Natural killer cell (primary cell): ENCODE measurements around the gene KCNN1. TPM values are rescaled to one million over a fixed set of nuclear protein-coding genes. Genes with fewer than 3 reads are reported as not detected.

Source experiments
- ATAC-seq, 3 donors: fragments of 150-1000 bp in 2 of 3; fragments of 200-7000 bp in 1 of 3; cut with Tn5 transposase; 1 replicate in 1 of 3; 2 replicates in 2 of 3; pipeline ENCODE4 v1.10.0; 2021; ENCODE audit warnings: mild to moderate bottlenecking in 2 of 3, moderate library complexity in 2 of 3
- DNase-seq, 2 donors: peaks; one replicate each; pipeline versions ENCODE4 v3.0.0 to v3.0.0-alpha.2; 2013 to 2021; ENCODE audit warnings: mixed read lengths in 1 of 2
- H3K27ac ChIP-seq: one replicate; pipeline ENCODE4 v1.5.1; 2013; ENCODE audit warnings: mild to moderate bottlenecking, low read length
- H3K27me3 ChIP-seq: one replicate; pipeline ENCODE4 v1.6.1; 2013; ENCODE audit warnings: low read length; ENCODE audit not compliant: control insufficient read depth, insufficient read depth
- H3K36me3 ChIP-seq: one replicate; pipeline ENCODE4 v1.6.1; 2013; ENCODE audit warnings: low read length; ENCODE audit not compliant: control insufficient read depth, insufficient read depth
- H3K4me1 ChIP-seq: one replicate; pipeline ENCODE4 v1.6.1; 2013; ENCODE audit warnings: low read length; ENCODE audit not compliant: control insufficient read depth, insufficient read depth
- H3K4me3 ChIP-seq: one replicate; pipeline ENCODE4 v1.5.1; 2013; ENCODE audit warnings: low read length
- H3K9me3 ChIP-seq: one replicate; pipeline ENCODE4 v1.6.1; 2013; ENCODE audit warnings: low read length; ENCODE audit not compliant: control insufficient read depth, insufficient read depth
- H3K27ac Mint-ChIP-seq, 2 donors: one replicate each; pipeline ENCODE4 v1.8.0; 2022; ENCODE audit warnings: mild to moderate bottlenecking in 2 of 2, mixed read lengths in 2 of 2, moderate library complexity in 1 of 2
- H3K27me3 Mint-ChIP-seq, 2 donors: one replicate each; pipeline ENCODE4 v1.8.0; 2022; ENCODE audit warnings: low read depth in 2 of 2, mixed read lengths in 2 of 2
- H3K36me3 Mint-ChIP-seq: one replicate; pipeline ENCODE4 v1.8.0; 2022; ENCODE audit warnings: mixed read lengths
- H3K4me1 Mint-ChIP-seq, 2 donors: one replicate each; pipeline ENCODE4 v1.8.0; 2022; ENCODE audit warnings: mixed read lengths in 2 of 2
- H3K4me3 Mint-ChIP-seq: one replicate; pipeline ENCODE4 v1.8.0; 2022; ENCODE audit warnings: mild to moderate bottlenecking, moderate library complexity, mixed read lengths
- H3K9me3 Mint-ChIP-seq, 2 donors: one replicate each; pipeline ENCODE4 v1.8.0; 2022; ENCODE audit warnings: mixed read lengths in 2 of 2
- CTCF ChIP-seq: fragments of 200-600 bp; IDR thresholded peaks from one replicate; pipeline ENCODE4 v1.8.0; 2022; ENCODE audit warnings: antibody characterized with exemption
- WGBS: methylation state at CpG from one replicate; pipeline ENCODE4 v1.1.7; 2013; ENCODE audit warnings: missing lambda C conversion rate; ENCODE audit not compliant: insufficient coverage; 5-methylcytosine and 5-hydroxymethylcytosine counted together
- intact Hi-C: fragments of 100-400 bp; cut with micrococcal nuclease; formaldehyde crosslinking; loops from one replicate; pipeline ENCODE4 v1.14.2; 2022
- total RNA-seq, 4 donors: library from RNA; stranded (reverse); fragments of 120-200 nt in 1 of 4; gene quantifications; one replicate each; pipeline versions ENCODE4 v1.2.3 to v1.2.4, GENCODE V29; 2013 to 2022

Gene KCNN1
- total RNA-seq, 3 donors from 2014 or later (not counting 1 experiment from before 2014, with no cell fraction given) = not detected

- peaks cover 29 to 40% of the 10 kb centered on the region in 2 donors for H3K4me1 Mint-ChIP-seq
- peaks cover 12 to 31% of the 10 kb centered on the region in 2 donors for H3K27me3 Mint-ChIP-seq
- intact Hi-C loops = loop anchor here (2.0 kb wide), 1 partner anchor 50 kb away; no protein-coding TSS in a partner anchor
- Histone ChIP-seq H3K4me3 (peak overlapping the region; percentile 43), H3K9me3 (no peaks in the 10 kb centered on the region), H3K27ac (peak overlapping the region; percentile 91), H3K27me3 (peaks cover 27% of the 10 kb centered on the region), H3K36me3 (peaks cover 3% of the 10 kb centered on the region), H3K4me1 (peaks cover 45% of the 10 kb centered on the region)
- peak overlapping the region; percentile 92 for H3K4me3 Mint-ChIP-seq
- WGBS = 24% methylated on average over 29 of the region's 29 CpGs
- DNase-seq = peak in 1 of 2 donors; percentile 74
- H3K36me3 Mint-ChIP-seq = no peaks in the 10 kb centered on the region
- no peaks in the 10 kb centered on the region for H3K9me3 Mint-ChIP-seq
- TF ChIP-seq CTCF = no peak
- peak; percentile 29 to 53 (median 30) for ATAC-seq
- peak overlapping the region; percentile 98 to 99 for H3K27ac Mint-ChIP-seq
These were observed 19.7 kb upstream of the KCNN1 start for GRCh38 chr19:17946965-17947784.

- peaks cover 34% of the 10 kb centered on the region for H3K27me3 ChIP-seq
- intact Hi-C loops = loop anchor here (2.0 kb wide), 1 partner anchor 49 kb away; no protein-coding TSS in a partner anchor
- no peak for TF ChIP-seq CTCF
- peaks cover 3% of the 10 kb centered on the region for H3K36me3 ChIP-seq
- H3K9me3 ChIP-seq = no peaks in the 10 kb centered on the region
- H3K4me3 Mint-ChIP-seq = peak overlapping the region; percentile 92
- peak overlapping the region; percentile 91 for H3K27ac ChIP-seq
- no peaks in the 10 kb centered on the region for H3K36me3 Mint-ChIP-seq
- H3K9me3 Mint-ChIP-seq = no peaks in the 10 kb centered on the region
- ATAC-seq (peak; percentile 56 to 86 (median 72)), DNase-seq (peak; percentile 96 to 98)
- under 1% methylated on average over 78 of the region's 92 CpGs for WGBS
- peak overlapping the region; percentile 37 for H3K4me3 ChIP-seq
- H3K27ac Mint-ChIP-seq = peak overlapping the region; percentile 98 to 99
- H3K27me3 Mint-ChIP-seq = peaks cover 13 to 33% of the 10 kb centered on the region in 2 donors
- peaks cover 53% of the 10 kb centered on the region for H3K4me1 ChIP-seq
- H3K4me1 Mint-ChIP-seq = peaks cover 29 to 47% of the 10 kb centered on the region in 2 donors
These were observed 18.9 kb upstream of the KCNN1 start for GRCh38 chr19:17947815-17948513.

- Histone ChIP-seq H3K4me3 (peak overlapping the region; percentile 37), H3K36me3 (peaks cover 2% of the 10 kb centered on the region), H3K27me3 (peaks cover 39% of the 10 kb centered on the region), H3K27ac (peak overlapping the region; percentile 7), H3K9me3 (no peaks in the 10 kb centered on the region), H3K4me1 (peaks cover 55% of the 10 kb centered on the region)
- intact Hi-C loops = no loop called here
- 0% methylated on average over 16 of the region's 16 CpGs for WGBS
- DNase-seq (no peak), ATAC-seq (no peak)
- no peak for TF ChIP-seq CTCF
- Mint-ChIP-seq H3K27me3 (peaks cover 18 to 39% of the 10 kb centered on the region in 2 donors), H3K27ac (peak overlapping the region; percentile 83 to 99), H3K4me1 (peaks cover 29 to 50% of the 10 kb centered on the region in 2 donors), H3K4me3 (peak overlapping the region; percentile 86), H3K36me3 (no peaks in the 10 kb centered on the region), H3K9me3 (no peaks in the 10 kb centered on the region)
These were observed 18.4 kb upstream of the KCNN1 start for GRCh38 chr19:17948514-17948900.
